Mucosa of gallbladder (tissue), 1 donor: ENCODE data around the gene OR7G1. TPM values are rescaled to one million over a fixed set of nuclear protein-coding genes. Genes with fewer than 3 reads are reported as not detected.
A peak's percentile ranks its signal among the peaks of the same experiment; 100 is the strongest.
"Not testable (repeated sequence)": the region's sequence is repeated elsewhere in the genome, so short reads cannot be mapped to it uniquely, and the experiment has no call there.

ENCODE experiments used
- DNase-seq: peaks from one replicate; pipeline ENCODE4 v3.0.0-alpha.2; 2020; ENCODE audit warnings: low spot score
- total RNA-seq: library from RNA; stranded (reverse); gene quantifications from one replicate; pipeline ENCODE4 v1.2.1, GENCODE V29; 2021
- donor health status: DM: no; HTN: no; CAD: no.

The OR7G1 gene
- total RNA-seq, 1 donor from 2014 or later: not detected

DNA sequence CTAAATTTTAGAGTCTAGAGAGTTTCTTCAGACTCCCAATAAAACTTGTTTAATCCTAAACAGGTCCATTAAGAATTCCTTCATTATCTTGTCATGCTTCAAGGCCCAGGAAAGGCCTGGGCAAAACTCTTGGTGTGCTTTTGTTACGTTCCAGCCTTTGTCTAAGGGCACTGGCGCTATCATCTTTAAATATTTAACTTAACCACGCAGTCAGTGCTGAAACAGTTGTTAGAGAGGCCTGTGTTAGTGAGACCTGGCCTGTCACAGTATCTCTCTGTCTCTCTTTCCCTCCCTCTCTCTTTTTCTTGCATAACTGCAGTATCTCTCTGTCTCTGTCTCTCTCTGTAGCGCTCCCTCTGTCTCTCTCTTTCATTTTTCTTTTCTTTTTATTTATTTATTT, 36.9 kb downstream of the OR7G1 start:
- no peak for DNase-seq

DNA sequence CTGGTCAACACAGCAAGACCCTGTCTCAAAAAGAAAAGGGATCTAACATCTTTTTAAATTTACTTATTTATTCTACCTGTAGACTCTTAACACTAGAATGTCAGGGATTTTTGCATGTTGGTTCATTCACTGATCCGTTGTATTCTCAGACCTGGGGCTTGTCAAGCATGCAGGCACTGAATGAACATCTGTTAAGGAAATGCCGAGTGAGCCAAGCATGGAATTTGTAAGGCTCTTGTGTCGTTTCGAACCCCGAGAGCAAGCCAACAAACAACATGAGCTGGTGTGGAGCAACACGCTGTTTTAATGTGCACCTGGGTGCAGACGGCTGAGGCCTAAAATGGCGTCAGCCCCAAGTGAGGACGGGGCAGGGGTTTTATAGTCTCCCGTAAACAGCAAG, 38.7 kb downstream of the OR7G1 start:
- DNase-seq: no peak

DNA sequence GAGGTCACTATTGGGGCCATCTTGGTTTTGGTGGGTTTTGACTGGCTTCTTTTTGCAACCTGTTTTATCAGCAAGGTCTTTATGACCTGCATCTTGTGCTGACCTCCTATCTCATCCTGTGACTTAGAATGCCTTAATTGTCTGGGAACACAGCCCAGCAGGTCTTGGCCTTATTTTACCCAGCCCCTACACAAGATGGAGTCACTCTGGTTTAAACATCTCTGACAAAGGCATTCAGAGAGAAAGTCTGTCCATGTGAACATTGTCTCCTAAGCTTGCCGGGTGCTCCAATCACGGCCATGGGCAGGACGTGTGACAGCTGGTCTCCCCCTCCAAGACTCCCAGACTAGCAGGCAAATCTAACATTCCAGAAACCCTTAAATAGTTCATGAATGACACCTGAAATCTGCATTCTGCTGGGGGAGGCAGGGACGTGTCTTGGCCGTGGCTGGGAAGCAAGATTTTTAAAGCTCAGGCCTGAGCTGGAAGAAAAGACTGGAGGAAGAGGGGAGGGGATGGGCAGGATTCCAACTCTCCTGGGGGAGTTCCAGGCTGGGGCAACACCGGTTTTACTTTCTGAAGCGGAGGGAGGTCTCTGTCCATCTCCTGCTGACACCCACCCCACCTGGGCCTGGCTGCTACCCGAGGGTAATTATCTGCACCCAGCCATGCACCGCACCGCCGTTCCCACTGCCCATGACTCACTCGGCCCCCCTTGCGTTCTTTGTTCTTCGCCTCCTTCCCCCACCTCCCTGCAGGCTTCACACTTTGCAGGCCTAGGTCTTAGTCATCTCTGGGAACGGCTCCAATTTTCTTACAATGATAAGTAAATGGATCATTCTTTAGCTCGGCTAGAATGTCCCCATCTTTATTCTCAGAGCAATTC, 40.3 kb downstream of the OR7G1 start:
- peak; percentile 91 for DNase-seq

DNA sequence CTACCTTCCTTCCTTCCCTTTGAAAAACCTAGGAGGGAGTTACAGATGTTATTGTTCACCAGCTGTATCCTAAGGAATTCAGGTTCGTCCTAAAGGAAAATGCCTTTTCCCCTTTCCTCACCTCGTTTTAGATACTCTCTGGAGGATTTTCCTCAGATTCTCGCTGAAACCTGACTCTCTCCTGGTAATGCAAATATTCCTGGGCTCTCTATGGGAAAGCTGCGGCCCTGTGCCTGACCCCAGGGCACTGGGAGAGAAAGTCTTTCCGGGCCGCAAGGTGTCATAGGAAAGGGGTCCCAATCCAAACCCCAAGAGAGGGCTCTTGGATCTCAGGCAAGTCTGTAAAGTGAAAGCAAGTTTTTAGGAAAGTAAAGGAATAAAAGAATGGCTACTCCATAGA, 41.8 kb downstream of the OR7G1 start:
- DNase-seq: no peak

DNA sequence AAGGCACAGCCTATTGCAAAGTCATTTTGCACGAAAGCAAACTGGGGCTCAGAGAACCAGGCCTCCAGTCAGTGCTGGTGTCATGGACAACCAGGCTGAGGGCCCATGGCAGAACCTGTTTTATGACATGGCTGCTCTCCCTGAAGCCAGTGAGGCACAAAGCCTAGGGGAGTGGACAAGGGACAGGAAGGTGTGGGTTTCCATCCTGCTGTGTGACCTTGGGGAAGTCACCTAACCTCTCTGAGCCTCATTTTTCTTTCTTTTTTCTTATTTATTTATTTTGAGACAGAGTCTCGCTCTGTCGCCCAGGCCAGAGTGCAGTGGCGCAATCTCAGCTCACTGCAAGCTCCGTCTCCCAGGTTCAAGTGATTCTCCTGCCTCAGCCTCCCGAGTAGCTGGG, 43.8 kb downstream of the OR7G1 start:
- not testable (repeated sequence) for DNase-seq

DNA sequence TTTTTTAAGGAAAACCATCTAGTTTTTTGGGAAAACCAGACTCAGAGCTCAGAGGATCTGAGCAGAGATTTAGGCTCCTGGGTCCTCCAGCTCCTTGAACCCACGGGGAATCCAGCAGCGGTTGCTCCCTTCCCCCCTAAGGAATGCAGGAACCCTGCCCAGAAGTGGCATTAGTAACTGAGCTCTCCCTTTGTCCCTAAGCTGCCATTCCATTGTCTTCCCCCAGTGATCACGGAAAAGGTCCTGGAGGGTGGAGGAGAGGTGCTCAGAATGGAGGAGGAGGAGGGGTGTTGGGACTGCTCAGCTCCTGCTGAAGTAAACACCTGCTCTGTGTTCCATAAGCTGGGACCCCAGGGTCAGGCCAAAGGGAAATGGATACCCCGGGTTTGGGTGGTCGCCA, 45.5 kb downstream of the OR7G1 start:
- DNase-seq: peak; percentile 36

DNA sequence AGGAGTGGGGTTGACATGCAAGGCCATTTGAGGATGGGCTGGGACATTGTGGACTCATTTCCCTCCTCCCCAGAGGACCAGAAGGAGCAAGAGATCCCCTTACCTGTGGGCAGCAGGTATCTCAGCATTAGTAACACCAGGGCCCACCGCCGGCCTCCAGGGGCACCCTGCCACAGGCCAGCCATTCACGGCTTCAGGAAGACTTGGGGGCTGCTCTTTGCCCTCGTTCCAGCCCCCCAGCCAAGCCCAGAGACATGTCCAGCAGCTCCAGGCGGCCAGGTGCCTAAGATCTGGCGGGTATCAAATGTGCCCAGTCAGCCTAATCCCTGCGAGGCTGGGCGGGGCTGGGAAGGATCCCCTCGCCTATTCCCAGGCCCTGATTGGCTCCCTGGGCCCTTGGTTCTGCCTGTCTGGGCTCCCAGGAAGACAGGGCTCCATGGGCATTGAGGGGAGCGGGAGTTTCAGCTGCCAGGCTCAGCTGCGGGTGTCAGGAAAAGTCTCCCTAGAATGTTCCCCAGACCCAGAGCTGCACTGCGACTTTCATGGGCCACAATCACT, 50.0 kb downstream of the OR7G1 start:
- no peak for DNase-seq

Other genes starting within 250 kb of the OR7G1 start
- 0.03 TPM for gene MUC16, start 105.4 kb downstream of the OR7G1 start, total RNA-seq
- not detected for gene OR1M1, start 28.7 kb downstream of the OR7G1 start, total RNA-seq
- gene OR7G2, start 8.3 kb downstream of the OR7G1 start, total RNA-seq: not detected
- gene OR7G3, start 11.2 kb upstream of the OR7G1 start, total RNA-seq: not detected
- 32.9 TPM for gene ZNF317, start 24.6 kb upstream of the OR7G1 start, total RNA-seq
- not detected for gene OR7D2, start 63.2 kb upstream of the OR7G1 start, total RNA-seq
- not detected for gene OR7D4, start 103.8 kb upstream of the OR7G1 start, total RNA-seq
- gene OR7E24, start 135.2 kb upstream of the OR7G1 start, total RNA-seq: not detected
- gene ZNF699, start 194.1 kb upstream of the OR7G1 start, total RNA-seq: 6.3 TPM
- gene ZNF559, start 208.4 kb upstream of the OR7G1 start, total RNA-seq: 19.9 TPM
- 3.4 TPM for gene ZNF177, start 247.2 kb upstream of the OR7G1 start, total RNA-seq